ENCODE measurements around the gene TCF12.

Gene TCF12

DNA sequence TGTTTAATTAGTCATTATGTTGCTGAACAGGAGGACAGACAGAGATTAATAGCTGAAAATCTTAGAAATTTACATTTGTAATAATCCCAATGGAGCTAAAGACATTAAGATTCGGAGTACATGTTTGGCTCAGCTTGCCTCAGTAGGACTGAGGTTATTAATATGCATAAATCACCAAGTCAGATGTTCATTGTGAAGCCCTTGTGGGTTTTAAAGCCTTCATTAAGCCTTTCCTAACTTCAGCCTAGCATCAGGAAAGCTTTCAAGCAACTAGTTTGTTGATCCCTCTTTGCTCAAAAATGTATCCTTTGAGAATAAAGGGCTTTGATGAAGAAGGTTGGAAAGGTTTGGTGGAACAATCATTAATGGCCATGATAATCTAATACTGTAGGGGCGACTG is 279.7 kb downstream of the TCF12 start:
- Histone ChIP-seq H3K4me1 (peaks cover 22% of the 10 kb centered on the region), H3K4me3 (ENCODE audit: low read depth, low read length) (no peak overlapping the region), H3K36me3 (peaks cover 11% of the 10 kb centered on the region), H3K9me3 (no peaks in the 10 kb centered on the region), H3K27me3 (no peaks in the 10 kb centered on the region)
- TF ChIP-seq, protein P1, sequence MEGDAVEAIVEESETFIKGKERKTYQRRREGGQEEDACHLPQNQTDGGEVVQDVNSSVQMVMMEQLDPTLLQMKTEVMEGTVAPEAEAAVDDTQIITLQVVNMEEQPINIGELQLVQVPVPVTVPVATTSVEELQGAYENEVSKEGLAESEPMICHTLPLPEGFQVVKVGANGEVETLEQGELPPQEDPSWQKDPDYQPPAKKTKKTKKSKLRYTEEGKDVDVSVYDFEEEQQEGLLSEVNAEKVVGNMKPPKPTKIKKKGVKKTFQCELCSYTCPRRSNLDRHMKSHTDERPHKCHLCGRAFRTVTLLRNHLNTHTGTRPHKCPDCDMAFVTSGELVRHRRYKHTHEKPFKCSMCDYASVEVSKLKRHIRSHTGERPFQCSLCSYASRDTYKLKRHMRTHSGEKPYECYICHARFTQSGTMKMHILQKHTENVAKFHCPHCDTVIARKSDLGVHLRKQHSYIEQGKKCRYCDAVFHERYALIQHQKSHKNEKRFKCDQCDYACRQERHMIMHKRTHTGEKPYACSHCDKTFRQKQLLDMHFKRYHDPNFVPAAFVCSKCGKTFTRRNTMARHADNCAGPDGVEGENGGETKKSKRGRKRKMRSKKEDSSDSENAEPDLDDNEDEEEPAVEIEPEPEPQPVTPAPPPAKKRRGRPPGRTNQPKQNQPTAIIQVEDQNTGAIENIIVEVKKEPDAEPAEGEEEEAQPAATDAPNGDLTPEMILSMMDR (IDR thresholded peaks at IDR 0.05; ENCODE audit: low read depth, low read length) = no peak
- no peak for DNase-seq

DNA sequence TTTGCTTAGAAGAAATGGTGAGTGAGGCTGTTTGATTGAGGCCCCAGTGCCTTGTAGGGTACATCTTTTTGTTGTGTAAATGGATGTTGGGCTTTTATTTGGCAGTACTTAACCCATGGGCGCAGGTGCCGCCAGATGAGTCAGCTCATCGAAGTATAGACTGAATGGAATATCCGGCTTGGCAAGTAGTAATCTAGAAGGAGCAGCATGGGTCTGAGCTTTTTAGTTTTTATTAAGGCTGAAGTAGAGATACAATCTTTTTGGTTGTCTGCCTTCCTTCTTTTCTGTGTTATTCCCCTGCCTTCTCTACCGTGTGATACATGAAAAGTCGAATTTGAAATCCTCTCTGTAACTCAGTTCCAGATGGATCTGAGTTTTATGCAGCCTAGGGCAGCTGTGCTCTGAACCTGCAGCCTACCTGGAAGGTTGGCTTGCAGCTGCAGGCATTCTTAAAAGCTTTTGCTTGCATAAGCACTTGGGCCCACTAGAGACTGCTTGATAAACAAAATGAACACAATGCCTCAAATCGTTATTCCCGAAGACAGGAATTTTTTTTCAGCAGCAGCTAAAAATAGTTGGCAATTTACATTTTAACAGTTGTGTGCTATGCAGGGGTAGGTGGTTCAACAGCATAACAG is 280.3 kb downstream of the TCF12 start:
- peaks cover 8% of the 10 kb centered on the region for H3K36me3 ChIP-seq
- H3K4me1 ChIP-seq = peaks cover 22% of the 10 kb centered on the region
- no peak overlapping the region for H3K4me3 ChIP-seq (ENCODE audit: low read depth, low read length)
- H3K9me3 ChIP-seq = no peaks in the 10 kb centered on the region
- no peaks in the 10 kb centered on the region for H3K27me3 ChIP-seq
- TF ChIP-seq, protein P1 (IDR thresholded peaks at IDR 0.05; ENCODE audit: low read depth, low read length) = no peak
- DNase-seq = peak; percentile 51

DNA sequence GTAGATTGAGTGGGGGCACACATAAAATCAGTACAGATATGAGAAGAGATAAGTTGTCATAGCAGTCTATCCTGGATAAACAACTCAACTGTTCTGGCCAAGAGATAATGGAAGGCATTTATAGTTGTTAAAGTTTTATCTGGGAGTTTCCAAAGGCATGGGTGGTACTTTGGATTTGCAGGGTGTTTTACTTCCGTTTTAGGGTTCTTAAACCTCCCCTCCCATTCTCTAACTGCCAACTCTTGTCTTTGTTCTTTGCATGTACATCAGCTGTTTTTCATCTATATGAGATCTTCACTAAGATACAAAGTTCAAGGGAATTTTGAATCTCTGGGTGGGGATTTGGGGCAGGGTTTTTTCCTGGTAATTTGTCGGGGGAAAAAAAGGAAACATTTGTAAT is 283.1 kb downstream of the TCF12 start:
- H3K4me1 ChIP-seq = peaks cover 22% of the 10 kb centered on the region
- no peaks in the 10 kb centered on the region for H3K9me3 ChIP-seq
- DNase-seq = no peak
- no peak overlapping the region for H3K4me3 ChIP-seq (ENCODE audit: low read depth, low read length)
- no peaks in the 10 kb centered on the region; the same call in none of the 2 replicates for H3K36me3 ChIP-seq
- H3K27me3 ChIP-seq = no peaks in the 10 kb centered on the region
- TF ChIP-seq, protein P1 (IDR thresholded peaks at IDR 0.05; ENCODE audit: low read depth, low read length) = no peak

DNA sequence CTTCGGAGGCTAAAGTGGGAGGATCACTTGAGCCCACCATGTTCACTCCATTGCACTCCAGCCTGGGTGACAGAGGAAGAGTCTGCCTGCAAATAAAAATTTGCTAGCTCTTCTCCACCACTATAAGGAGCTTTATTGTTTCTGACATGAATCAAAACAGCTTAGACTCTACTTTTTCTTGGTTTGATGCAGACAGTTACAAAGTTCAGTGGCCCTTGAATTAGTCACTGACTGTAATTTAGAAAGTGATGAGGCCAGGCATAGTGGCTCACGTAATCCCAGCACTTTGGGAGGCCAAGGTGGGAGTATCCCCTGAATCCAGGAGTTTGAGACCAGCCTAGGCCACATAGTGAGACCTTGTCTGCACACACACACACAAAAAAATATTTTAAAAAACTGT is 285.5 kb downstream of the TCF12 start:
- H3K9me3 ChIP-seq = no peaks in the 10 kb centered on the region
- H3K4me3 ChIP-seq (ENCODE audit: low read depth, low read length) = no peak overlapping the region
- TF ChIP-seq, protein P1 (IDR thresholded peaks at IDR 0.05; ENCODE audit: low read depth, low read length) = no peak
- no peak for DNase-seq
- H3K4me1 ChIP-seq = peaks cover 13% of the 10 kb centered on the region
- no peaks in the 10 kb centered on the region; the same call in 1 of the 2 replicates for H3K36me3 ChIP-seq
- no peaks in the 10 kb centered on the region for H3K27me3 ChIP-seq

DNA sequence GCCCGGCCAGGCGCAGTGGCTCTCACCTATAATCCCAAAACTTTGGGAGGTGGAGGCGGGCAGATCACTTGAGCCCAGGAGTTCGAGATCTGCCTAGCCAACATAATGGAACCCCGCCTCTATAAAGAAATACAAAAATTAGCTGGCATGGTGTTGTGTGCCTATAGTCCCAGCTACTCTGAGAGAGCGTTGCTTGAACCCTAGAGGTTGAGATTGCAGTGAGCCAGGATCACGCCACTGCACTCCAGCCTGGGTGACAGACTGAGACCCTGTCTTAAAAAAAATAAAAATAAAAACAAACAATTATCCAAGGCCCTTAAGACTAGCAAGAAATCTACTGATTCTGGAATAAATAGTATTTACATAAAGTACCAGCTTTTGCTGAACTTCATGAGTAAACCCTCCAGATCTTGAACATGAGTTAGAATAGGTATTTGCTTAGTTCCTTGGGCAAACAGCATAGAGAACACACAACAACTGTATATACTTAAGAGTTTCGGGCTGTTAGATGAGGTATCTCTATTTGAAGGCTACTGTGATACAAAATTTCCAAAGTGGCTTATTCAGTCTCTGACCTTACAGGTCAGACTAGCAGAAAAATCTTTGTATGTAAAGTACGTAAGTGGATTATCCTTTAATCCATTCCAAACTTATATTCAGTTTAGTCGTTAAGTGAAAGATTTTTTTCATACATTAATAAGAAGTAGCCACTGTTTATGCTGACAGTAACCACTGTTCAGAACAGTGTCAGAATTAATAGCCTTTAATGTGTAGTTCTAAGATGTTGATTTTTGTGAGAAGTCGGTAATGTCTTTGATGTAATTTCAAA is 286.8 kb downstream of the TCF12 start:
- no peak for DNase-seq
- no peaks in the 10 kb centered on the region for H3K9me3 ChIP-seq
- H3K36me3 ChIP-seq = no peaks in the 10 kb centered on the region; the same call in 1 of the 2 replicates
- no peak overlapping the region for H3K4me3 ChIP-seq (ENCODE audit: low read depth, low read length)
- TF ChIP-seq, protein P1 (IDR thresholded peaks at IDR 0.05; ENCODE audit: low read depth, low read length) = no peak
- H3K4me1 ChIP-seq = peaks cover 8% of the 10 kb centered on the region
- H3K27me3 ChIP-seq = no peaks in the 10 kb centered on the region

DNA sequence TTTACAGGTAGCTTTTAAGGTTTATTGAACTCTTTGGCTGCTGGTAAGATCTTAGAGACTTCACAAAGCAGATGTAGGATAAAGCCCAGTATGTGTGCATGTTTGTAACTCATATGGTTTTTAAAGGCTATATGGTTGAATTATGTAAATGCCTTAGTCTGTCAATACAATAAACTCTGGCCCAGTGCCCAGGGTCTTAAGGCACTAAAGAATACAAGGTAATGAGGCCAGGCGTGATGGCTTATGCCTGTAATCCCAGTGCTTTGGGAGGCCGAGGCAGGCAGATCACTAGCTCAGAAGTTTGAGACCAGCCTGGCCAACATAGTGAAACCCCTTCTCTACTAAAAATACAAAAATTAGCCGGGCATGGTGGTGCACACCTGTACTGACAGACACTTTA is 287.6 kb downstream of the TCF12 start:
- Histone ChIP-seq H3K4me1 (peaks cover 7% of the 10 kb centered on the region), H3K4me3 (ENCODE audit: low read depth, low read length) (no peak overlapping the region), H3K27me3 (no peaks in the 10 kb centered on the region), H3K36me3 (no peaks in the 10 kb centered on the region; the same call in 1 of the 2 replicates), H3K9me3 (no peaks in the 10 kb centered on the region)
- TF ChIP-seq, protein P1 (IDR thresholded peaks at IDR 0.05; ENCODE audit: low read depth, low read length) = no peak
- no peak for DNase-seq
